Gastroesophageal sphincter (tissue), 4 donors: Measurements from ENCODE around the gene PRKN. TPM values are rescaled to one million over a fixed set of nuclear protein-coding genes. Genes with fewer than 3 reads are reported as not detected.

Source experiments
- ATAC-seq: fragments of 150-250 bp; one replicate; pipeline ENCODE4 v1.9.1; 2016; ENCODE audit warnings: mild to moderate bottlenecking, moderate library complexity
- H3K27ac ChIP-seq, 4 donors: fragments of 200-600 bp; sonication (generic) in 3 of 4; 1 replicate in 3 of 4; 2 replicates in 1 of 4; pipeline ENCODE4 v1.5.1; 2016 to 2019
- H3K27me3 ChIP-seq: fragments of 200-600 bp; sonication (generic); one replicate; pipeline ENCODE4 v1.5.1; 2019
- H3K36me3 ChIP-seq, 2 donors: fragments of 200-600 bp; sonication (generic); one replicate each; pipeline ENCODE4 v1.5.1; 2019; ENCODE audit warnings: control low read depth in 1 of 2
- H3K4me1 ChIP-seq, 3 donors: fragments of 200-600 bp; sonication (generic); 1 replicate in 2 of 3; 2 replicates in 1 of 3; pipeline ENCODE4 v1.5.1; 2016 to 2019; ENCODE audit warnings: control low read depth in 2 of 3
- H3K4me3 ChIP-seq, 2 donors: fragments of 200-600 bp; sonication (generic); one replicate each; pipeline ENCODE4 v1.5.1; 2019; ENCODE audit warnings: mild to moderate bottlenecking in 1 of 2, moderate library complexity in 1 of 2
- H3K9me3 ChIP-seq, 3 donors: fragments of 200-600 bp; sonication (generic); one replicate each; pipeline ENCODE4 v1.5.1; 2017 to 2019; ENCODE audit warnings: control low read depth in 2 of 3
- CTCF ChIP-seq, 4 experiments: fragments of 200-600 bp in 2 of 4; fragments of 450-650 bp in 2 of 4; sonication (generic) in 1 of 4; IDR thresholded peaks; one replicate each; pipeline ENCODE4 v1.5.1; 2017 to 2019; ENCODE audit warnings: antibody characterized with exemption in 4 of 4, mild to moderate bottlenecking in 2 of 4, moderate library complexity in 2 of 4
- EP300 ChIP-seq: sonication (generic); formaldehyde crosslinking; IDR thresholded peaks from one replicate; pipeline ENCODE4 v1.6.1; 2017; ENCODE audit warnings: antibody characterized with exemption, mild to moderate bottlenecking
- POLR2A ChIP-seq, 2 donors: fragments of 450-650 bp; IDR thresholded peaks; one replicate each; pipeline ENCODE4 v1.6.1; 2017; ENCODE audit warnings: antibody characterized with exemption in 2 of 2, mild to moderate bottlenecking in 2 of 2, moderate library complexity in 1 of 2
- POLR2AphosphoS5 ChIP-seq: sonication (generic); formaldehyde crosslinking; IDR thresholded peaks from one replicate; pipeline ENCODE4 v1.6.1; 2017; ENCODE audit warnings: antibody characterized with exemption
- WGBS, 2 donors: methylation state at CpG; one replicate each; pipeline ENCODE4 v1.1.5; 2018; ENCODE audit warnings: low coverage in 1 of 2; 5-methylcytosine and 5-hydroxymethylcytosine counted together
- total RNA-seq, 4 donors: library from RNA; depleted of rRNA; stranded (reverse); fragments of >200 nt; gene quantifications; one replicate each; pipeline ENCODE4 v1.1.0, GENCODE V29; 2016

PRKN gene
- total RNA-seq, 4 donors from 2014 or later = 8.4 to 58.6 (median 25.8) TPM

- 85 to 96% methylated on average over 2 of the region's 2 CpGs for WGBS, 2 donors
- H3K4me1 ChIP-seq = peaks cover 0 to 4% (median 3%) of the 10 kb centered on the region in 3 donors
- H3K27ac ChIP-seq = no peak overlapping the region
- ATAC-seq = no peak
- no peak for TF ChIP-seq POLR2A (IDR thresholded peaks at IDR 0.05)
- TF ChIP-seq EP300 = no peak
- no peak for TF ChIP-seq POLR2AphosphoS5
- TF ChIP-seq CTCF (IDR thresholded peaks at IDR 0.05) = no peak
- H3K27me3 ChIP-seq = no peaks in the 10 kb centered on the region
- H3K9me3 ChIP-seq = no peaks in the 10 kb centered on the region
- no peaks in the 10 kb centered on the region for H3K36me3 ChIP-seq
- H3K4me3 ChIP-seq = no peak overlapping the region
These were observed 107.5 kb downstream of the PRKN start for GRCh38 chr6:162620073-162620472.

- Histone ChIP-seq H3K27me3 (no peaks in the 10 kb centered on the region), H3K4me3 (no peak overlapping the region), H3K36me3 (no peaks in the 10 kb centered on the region), H3K27ac (no peak overlapping the region), H3K9me3 (no peaks in the 10 kb centered on the region), H3K4me1 (peaks cover 0 to 4% (median 3%) of the 10 kb centered on the region in 3 donors)
- WGBS, 2 donors = 65 to 67% methylated on average over 6 of the region's 6 CpGs
- TF ChIP-seq CTCF (IDR thresholded peaks at IDR 0.05) (no peak), EP300 (no peak)
- ATAC-seq = no peak
These were observed 109.0 kb downstream of the PRKN start for GRCh38 chr6:162618448-162619002.

- peak; percentile 25 for ATAC-seq
- H3K4me1 ChIP-seq = peaks cover 0 to 4% (median 3%) of the 10 kb centered on the region in 3 donors
- no peaks in the 10 kb centered on the region for H3K36me3 ChIP-seq
- TF ChIP-seq POLR2AphosphoS5 = peak; percentile 28
- TF ChIP-seq POLR2A (IDR thresholded peaks at IDR 0.05) = no peak
- no peak overlapping the region for H3K4me3 ChIP-seq
- no peaks in the 10 kb centered on the region for H3K27me3 ChIP-seq
- WGBS, 2 donors = 37 to 69% methylated on average over 2 of the region's 2 CpGs
- H3K9me3 ChIP-seq = no peaks in the 10 kb centered on the region
- no peak overlapping the region for H3K27ac ChIP-seq
These were observed 112.4 kb downstream of the PRKN start for GRCh38 chr6:162615016-162615705.

- 87 to 100% methylated on average over 1 to 2 of the region's 2 CpGs for WGBS, 2 donors
- H3K27ac ChIP-seq = no peak overlapping the region
These were observed 114.3 kb downstream of the PRKN start for GRCh38 chr6:162613310-162613709.

GRCh38 chr6:162612613-162613012 is 115.0 kb downstream of the PRKN start:
- no peak for TF ChIP-seq POLR2A (IDR thresholded peaks at IDR 0.05)
- no peak for TF ChIP-seq EP300
- WGBS, 2 donors = 43 to 83% methylated on average over 1 to 4 of the region's 4 CpGs
- no peak overlapping the region for H3K4me3 ChIP-seq
- no peak for ATAC-seq
- no peaks in the 10 kb centered on the region for H3K27me3 ChIP-seq
- no peak overlapping the region for H3K27ac ChIP-seq
- peaks cover 0 to 3% (median 0%) of the 10 kb centered on the region in 3 donors for H3K4me1 ChIP-seq
- H3K9me3 ChIP-seq = no peaks in the 10 kb centered on the region
- no peaks in the 10 kb centered on the region for H3K36me3 ChIP-seq

More at GRCh38 chr6:162613310-162613709, 114.3 kb downstream of the PRKN start:
- no peaks in the 10 kb centered on the region for H3K27me3 ChIP-seq
- peaks cover 0 to 3% (median under 1%) of the 10 kb centered on the region in 3 donors for H3K4me1 ChIP-seq
- no peaks in the 10 kb centered on the region for H3K36me3 ChIP-seq
- H3K4me3 ChIP-seq = no peak overlapping the region
- no peak for ATAC-seq
- no peaks in the 10 kb centered on the region for H3K9me3 ChIP-seq
- TF ChIP-seq POLR2A (IDR thresholded peaks at IDR 0.05) (no peak), CTCF (IDR thresholded peaks at IDR 0.05) (no peak), POLR2AphosphoS5 (no peak), EP300 (no peak)

- TF ChIP-seq CTCF (IDR thresholded peaks at IDR 0.05) = no peak
- TF ChIP-seq EP300 = no peak
- no peak for TF ChIP-seq POLR2A (IDR thresholded peaks at IDR 0.05)
- Histone ChIP-seq H3K27ac (no peak overlapping the region), H3K4me1 (peaks cover 0 to 2% (median 0%) of the 10 kb centered on the region in 3 donors), H3K36me3 (no peaks in the 10 kb centered on the region), H3K4me3 (no peak overlapping the region), H3K27me3 (no peaks in the 10 kb centered on the region), H3K9me3 (no peaks in the 10 kb centered on the region)
- WGBS, 2 donors = 87 to 96% methylated on average over 5 of the region's 5 CpGs
- ATAC-seq = no peak
These were observed 117.2 kb downstream of the PRKN start for GRCh38 chr6:162610351-162610750.
